Stimulated activated CD8-positive, alpha-beta memory T cell treated with anti-CD3 and anti-CD28 coated beads, Interleukin-15, amount 100 ng/mL, for 24 hours (primary cell): ENCODE measurements around the gene CRNN.

Experiments
- DNase-seq: peaks from one replicate; pipeline ENCODE4 v3.0.0-alpha.2; 2020; ENCODE audit warnings: low read depth

The CRNN gene

GRCh38 chr1:152419917-152420316, 5.9 kb upstream of the CRNN start:
- no peak for DNase-seq

- DNase-seq: no peak
These were observed 1.6 kb upstream of the CRNN start for GRCh38 chr1:152415454-152416227.

GRCh38 chr1:152412756-152413155, 1.3 kb downstream of the CRNN start:
- no peak for DNase-seq

- no peak for DNase-seq
These were observed 2.9 kb downstream of the CRNN start for GRCh38 chr1:152411134-152411533.

GRCh38 chr1:152410599-152410998, 3.5 kb downstream of the CRNN start:
- no peak for DNase-seq

- DNase-seq: no peak
These were observed 4.0 kb downstream of the CRNN start for GRCh38 chr1:152410028-152410427.

GRCh38 chr1:152408664-152409063, 5.4 kb downstream of the CRNN start:
- no peak for DNase-seq

GRCh38 chr1:152398812-152399698, 15.0 kb downstream of the CRNN start:
- DNase-seq: no peak

- DNase-seq: no peak
These were observed 16.6 kb downstream of the CRNN start for GRCh38 chr1:152397474-152397873.

GRCh38 chr1:152394151-152394550, 19.9 kb downstream of the CRNN start:
- no peak for DNase-seq

GRCh38 chr1:152392909-152393308, 21.2 kb downstream of the CRNN start:
- DNase-seq: no peak

- no peak for DNase-seq
These were observed 25.2 kb downstream of the CRNN start for GRCh38 chr1:152388889-152389288.

GRCh38 chr1:152386940-152387339, 27.1 kb downstream of the CRNN start:
- no peak for DNase-seq

- no peak for DNase-seq
These were observed 33.1 kb downstream of the CRNN start for GRCh38 chr1:152380932-152381331.

- DNase-seq: no peak
These were observed 39.6 kb downstream of the CRNN start for GRCh38 chr1:152374451-152374850.

- no peak for DNase-seq
These were observed 41.4 kb downstream of the CRNN start for GRCh38 chr1:152372672-152373071.

- DNase-seq: no peak
These were observed 46.6 kb downstream of the CRNN start for GRCh38 chr1:152367436-152367835.

- DNase-seq: no peak
These were observed 54.2 kb downstream of the CRNN start, which contains the start of gene FLG2 for GRCh38 chr1:152359906-152360305. Gene FLG2, minus strand, starts transcription at chr1:152360006. Its CDS starts 1,122 bp downstream, at chr1:152358884.
